Measurements from ENCODE around the gene SRPK1.

The SRPK1 gene

GRCh38 chr6:35804996-35805736 lies 115.7 kb downstream of the SRPK1 start, which contains the start of gene LHFPL5:
TSS of gene LHFPL5 (plus strand) at chr6:35805352. CDS start at chr6:35805671, 319 bp downstream.
- H2AFZ ChIP-seq (ENCODE audit: low read length), result no peak within 1 kb of the TSS
- H3K4me3 ChIP-seq (ENCODE audit: low read length), result no peak within 1 kb of the TSS; the same call in 1 of the 2 replicates
- H3K79me2 ChIP-seq (ENCODE audit: low read length), result no peaks in the 10 kb centered on the region
- no peak within 1 kb of the TSS for H3K9ac ChIP-seq (ENCODE audit: low read length)
- H3K27me3 ChIP-seq (replicated peaks; ENCODE audit: insufficient read depth, low read length), result no peaks in the 10 kb centered on the region
- H3K4me2 ChIP-seq (ENCODE audit: low read depth, low read length), result peak within 1 kb of the TSS; percentile 40; the same call in 1 of the 2 replicates
- no peaks in the 10 kb centered on the region for H3K4me1 ChIP-seq (ENCODE audit: low read length)
- no peak within 1 kb of the TSS for H3K27ac ChIP-seq (ENCODE audit: low read length)
- no peaks in the 10 kb centered on the region for H3K36me3 ChIP-seq (replicated peaks; ENCODE audit: insufficient read depth, low read length)
- H4K20me1 ChIP-seq (ENCODE audit: insufficient read depth, low read length), result no peaks in the 10 kb centered on the region
- H3K9me3 ChIP-seq (replicated peaks; ENCODE audit: insufficient read depth, low read length), result no peaks in the 10 kb centered on the region
- peak; percentile 41 for DNase-seq
- H3F3A ChIP-seq (ENCODE audit: insufficient read depth, low read length), result no peaks in the 10 kb centered on the region
- no peak for TF ChIP-seq EZH2phosphoT487 (IDR thresholded peaks at IDR 0.05; ENCODE audit: low read length)
- TF ChIP-seq, protein P1, sequence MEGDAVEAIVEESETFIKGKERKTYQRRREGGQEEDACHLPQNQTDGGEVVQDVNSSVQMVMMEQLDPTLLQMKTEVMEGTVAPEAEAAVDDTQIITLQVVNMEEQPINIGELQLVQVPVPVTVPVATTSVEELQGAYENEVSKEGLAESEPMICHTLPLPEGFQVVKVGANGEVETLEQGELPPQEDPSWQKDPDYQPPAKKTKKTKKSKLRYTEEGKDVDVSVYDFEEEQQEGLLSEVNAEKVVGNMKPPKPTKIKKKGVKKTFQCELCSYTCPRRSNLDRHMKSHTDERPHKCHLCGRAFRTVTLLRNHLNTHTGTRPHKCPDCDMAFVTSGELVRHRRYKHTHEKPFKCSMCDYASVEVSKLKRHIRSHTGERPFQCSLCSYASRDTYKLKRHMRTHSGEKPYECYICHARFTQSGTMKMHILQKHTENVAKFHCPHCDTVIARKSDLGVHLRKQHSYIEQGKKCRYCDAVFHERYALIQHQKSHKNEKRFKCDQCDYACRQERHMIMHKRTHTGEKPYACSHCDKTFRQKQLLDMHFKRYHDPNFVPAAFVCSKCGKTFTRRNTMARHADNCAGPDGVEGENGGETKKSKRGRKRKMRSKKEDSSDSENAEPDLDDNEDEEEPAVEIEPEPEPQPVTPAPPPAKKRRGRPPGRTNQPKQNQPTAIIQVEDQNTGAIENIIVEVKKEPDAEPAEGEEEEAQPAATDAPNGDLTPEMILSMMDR (IDR thresholded peaks at IDR 0.05; ENCODE audit: low read length), result no peak
- TF ChIP-seq EZH2 (optimal IDR thresholded peaks at IDR 0.05; ENCODE audit: low read depth, low read length), result no peak
- no peaks in the 10 kb centered on the region for H3K9me2 ChIP-seq (replicated peaks; ENCODE audit: insufficient read depth, low read length)

- TF ChIP-seq EZH2 (optimal IDR thresholded peaks at IDR 0.05; ENCODE audit: low read depth, low read length) (no peak), EZH2phosphoT487 (IDR thresholded peaks at IDR 0.05; ENCODE audit: low read length) (no peak)
- TF ChIP-seq, protein P1 (IDR thresholded peaks at IDR 0.05; ENCODE audit: low read length), result no peak
Observed at GRCh38 chr6:35801148-35801547, 119.8 kb downstream of the SRPK1 start.

GRCh38 chr6:35798706-35799105 lies 122.2 kb downstream of the SRPK1 start:
- Histone ChIP-seq H3K9ac (ENCODE audit: low read length) (no peak overlapping the region), H3K9me3 (replicated peaks; ENCODE audit: insufficient read depth, low read length) (no peaks in the 10 kb centered on the region), H3K27me3 (replicated peaks; ENCODE audit: insufficient read depth, low read length) (no peaks in the 10 kb centered on the region), H3K4me3 (ENCODE audit: low read length) (no peak overlapping the region), H3K9me2 (replicated peaks; ENCODE audit: insufficient read depth, low read length) (no peaks in the 10 kb centered on the region), H4K20me1 (ENCODE audit: insufficient read depth, low read length) (no peaks in the 10 kb centered on the region), H2AFZ (ENCODE audit: low read length) (no peak overlapping the region), H3K4me2 (ENCODE audit: low read depth, low read length) (no peak overlapping the region), H3K36me3 (replicated peaks; ENCODE audit: insufficient read depth, low read length) (no peaks in the 10 kb centered on the region), H3K27ac (ENCODE audit: low read length) (no peak overlapping the region), H3K4me1 (ENCODE audit: low read length) (no peaks in the 10 kb centered on the region), H3K79me2 (ENCODE audit: low read length) (no peaks in the 10 kb centered on the region), H3F3A (ENCODE audit: insufficient read depth, low read length) (no peaks in the 10 kb centered on the region)
- DNase-seq, result no peak
- TF ChIP-seq EZH2 (optimal IDR thresholded peaks at IDR 0.05; ENCODE audit: low read depth, low read length), result no peak
- no peak for TF ChIP-seq EZH2phosphoT487 (IDR thresholded peaks at IDR 0.05; ENCODE audit: low read length)
- TF ChIP-seq, protein P1 (IDR thresholded peaks at IDR 0.05; ENCODE audit: low read length), result no peak

More at GRCh38 chr6:35801148-35801547, 119.8 kb downstream of the SRPK1 start:
- no peaks in the 10 kb centered on the region for H3K36me3 ChIP-seq (replicated peaks; ENCODE audit: insufficient read depth, low read length)
- DNase-seq, result no peak
- no peak overlapping the region for H3K4me3 ChIP-seq (ENCODE audit: low read length)
- no peak overlapping the region for H3K9ac ChIP-seq (ENCODE audit: low read length)
- no peaks in the 10 kb centered on the region for H3K4me1 ChIP-seq (ENCODE audit: low read length)
- no peaks in the 10 kb centered on the region for H3K9me2 ChIP-seq (replicated peaks; ENCODE audit: insufficient read depth, low read length)
- H3F3A ChIP-seq (ENCODE audit: insufficient read depth, low read length), result no peaks in the 10 kb centered on the region
- H3K79me2 ChIP-seq (ENCODE audit: low read length), result no peaks in the 10 kb centered on the region
- H4K20me1 ChIP-seq (ENCODE audit: insufficient read depth, low read length), result no peaks in the 10 kb centered on the region
- no peaks in the 10 kb centered on the region for H3K27me3 ChIP-seq (replicated peaks; ENCODE audit: insufficient read depth, low read length)
- H3K27ac ChIP-seq (ENCODE audit: low read length), result no peak overlapping the region
- no peak overlapping the region for H3K4me2 ChIP-seq (ENCODE audit: low read depth, low read length)
- no peaks in the 10 kb centered on the region for H3K9me3 ChIP-seq (replicated peaks; ENCODE audit: insufficient read depth, low read length)
- no peak overlapping the region for H2AFZ ChIP-seq (ENCODE audit: low read length)
